Uterus (tissue), 2 donors: ENCODE measurements around the gene TMEM95.

Experiments used
- CTCF ChIP-seq, 4 experiments: fragments of 200-600 bp in 2 of 4; fragments of 450-650 bp in 2 of 4; sonication (generic) in 2 of 4; IDR thresholded peaks; one replicate each; pipeline ENCODE4 v1.5.1; 2016 to 2019; ENCODE audit warnings: antibody characterized with exemption in 4 of 4, mild to moderate bottlenecking in 2 of 4, moderate library complexity in 1 of 4
- POLR2A ChIP-seq, 2 donors: fragments of 450-650 bp; IDR thresholded peaks; one replicate each; pipeline ENCODE4 v1.6.1; 2016; ENCODE audit warnings: antibody characterized with exemption in 2 of 2, mild to moderate bottlenecking in 1 of 2, moderate library complexity in 1 of 2

GRCh38 chr17:7336240-7337175, 18.4 kb upstream of the TMEM95 start, which contains the start of gene ACAP1:
- no peak for TF ChIP-seq CTCF (IDR thresholded peaks at IDR 0.05)
- TF ChIP-seq POLR2A (IDR thresholded peaks at IDR 0.05), result no peak
